PC-9 (cell line): ENCODE results near the gene STC2. TPM values are rescaled to one million over a fixed set of nuclear protein-coding genes. Genes with fewer than 3 reads are reported as not detected.
A peak's percentile ranks its signal among the peaks of the same experiment; 100 is the strongest.

Experiments used
- BruUV-seq: library from RNA; stranded (reverse); fragments of 400-500 nt; replicated peaks from 2 replicates; lab custom pipeline; 2021; lab: Mats Ljungman, UMichigan
- CTCF ChIA-PET: fragments of 300-600 bp; sonication (Branson Sonifier 250); formaldehyde crosslinking; loops from one replicate; lab custom pipeline; 2022; ENCODE audit warnings: antibody characterized with exemption; lab: Charles Lee
- POLR2A ChIA-PET: fragments of 300-600 bp; sonication (Branson Sonifier 250); formaldehyde crosslinking; loops from one replicate; lab custom pipeline; 2022; ENCODE audit warnings: antibody characterized with exemption; ENCODE audit not compliant: unreplicated experiment; lab: Charles Lee
- DNase-seq, 2 experiments: peaks; one replicate each; pipeline versions ENCODE4 v3.0.0 to v3.0.0-alpha.2; 2015 to 2022; ENCODE audit warnings: mixed read lengths in 1 of 2
- H2AFZ ChIP-seq: fragments of 200-600 bp; sonication (generic); 2 replicates; pipeline ENCODE4 v1.8.1; 2017; ENCODE audit warnings: antibody characterized with exemption
- H3F3A ChIP-seq: fragments of 200-600 bp; sonication (generic); 2 replicates; pipeline ENCODE4 v1.8.1; 2017; ENCODE audit warnings: antibody characterized with exemption, mild to moderate bottlenecking, low read depth; ENCODE audit not compliant: insufficient read depth
- H3K27ac ChIP-seq: fragments of 200-600 bp; sonication (generic); 2 replicates; pipeline ENCODE4 v1.6.1; 2016; ENCODE audit warnings: mixed run types
- H3K27me3 ChIP-seq: fragments of 200-600 bp; sonication (generic); 2 replicates; pipeline ENCODE4 v1.6.1; 2016; ENCODE audit warnings: low read depth, mixed run types; ENCODE audit not compliant: insufficient read depth
- H3K36me3 ChIP-seq: fragments of 200-600 bp; sonication (generic); 2 replicates; pipeline ENCODE4 v1.6.1; 2016; ENCODE audit warnings: low read depth, mixed run types
- H3K4me1 ChIP-seq: fragments of 200-600 bp; sonication (generic); replicated peaks from 2 replicates; pipeline ENCODE4 v1.6.1; 2016; ENCODE audit warnings: mixed run types; ENCODE audit not compliant: insufficient read depth
- H3K4me2 ChIP-seq: fragments of 200-600 bp; sonication (generic); 2 replicates; pipeline ENCODE4 v1.6.1; 2017; ENCODE audit warnings: mixed run types
- H3K4me3 ChIP-seq: fragments of 200-600 bp; sonication (generic); 2 replicates; pipeline ENCODE4 v1.6.1; 2016; ENCODE audit warnings: mixed run types
- H3K79me2 ChIP-seq: fragments of 200-600 bp; sonication (generic); 2 replicates; pipeline ENCODE4 v1.6.1; 2017; ENCODE audit warnings: low read depth, mixed run types
- H3K9me2 ChIP-seq: fragments of 200-600 bp; sonication (generic); 2 replicates; pipeline ENCODE4 v1.8.1; 2017; ENCODE audit warnings: mild to moderate bottlenecking; ENCODE audit not compliant: insufficient read depth
- H3K9me3 ChIP-seq: fragments of 200-600 bp; sonication (generic); 2 replicates; pipeline ENCODE4 v1.8.1; 2016; ENCODE audit warnings: low read depth; ENCODE audit not compliant: insufficient read depth
- H4K20me1 ChIP-seq: fragments of 200-600 bp; sonication (generic); 2 replicates; pipeline ENCODE4 v1.8.1; 2017; ENCODE audit not compliant: insufficient read depth
- EZH2 ChIP-seq: fragments of 200-600 bp; sonication (generic); IDR thresholded peaks from 2 replicates; pipeline ENCODE4 v1.8.0; 2017; ENCODE audit warnings: antibody characterized with exemption, low read depth
- intact Hi-C: fragments of 100-400 bp; cut with micrococcal nuclease; formaldehyde crosslinking; loops from one replicate; pipeline ENCODE4 v1.10.0; 2022; ENCODE audit not compliant: unreplicated experiment
- total RNA-seq: library from RNA; stranded (reverse); gene quantifications from 2 replicates; pipeline ENCODE4 v1.2.3, GENCODE V29; 2021
- TF ChIP-seq, protein P1 (sequence below): fragments of 200-600 bp; sonication (generic); conservative IDR thresholded peaks from 2 replicates; pipeline ENCODE4 v1.6.1; 2017; ENCODE audit warnings: mixed run types, antibody characterized with exemption, mild to moderate bottlenecking, moderate library complexity

The STC2 gene
- total RNA-seq, 1 experiment from 2014 or later, result 63.5 TPM

DNA sequence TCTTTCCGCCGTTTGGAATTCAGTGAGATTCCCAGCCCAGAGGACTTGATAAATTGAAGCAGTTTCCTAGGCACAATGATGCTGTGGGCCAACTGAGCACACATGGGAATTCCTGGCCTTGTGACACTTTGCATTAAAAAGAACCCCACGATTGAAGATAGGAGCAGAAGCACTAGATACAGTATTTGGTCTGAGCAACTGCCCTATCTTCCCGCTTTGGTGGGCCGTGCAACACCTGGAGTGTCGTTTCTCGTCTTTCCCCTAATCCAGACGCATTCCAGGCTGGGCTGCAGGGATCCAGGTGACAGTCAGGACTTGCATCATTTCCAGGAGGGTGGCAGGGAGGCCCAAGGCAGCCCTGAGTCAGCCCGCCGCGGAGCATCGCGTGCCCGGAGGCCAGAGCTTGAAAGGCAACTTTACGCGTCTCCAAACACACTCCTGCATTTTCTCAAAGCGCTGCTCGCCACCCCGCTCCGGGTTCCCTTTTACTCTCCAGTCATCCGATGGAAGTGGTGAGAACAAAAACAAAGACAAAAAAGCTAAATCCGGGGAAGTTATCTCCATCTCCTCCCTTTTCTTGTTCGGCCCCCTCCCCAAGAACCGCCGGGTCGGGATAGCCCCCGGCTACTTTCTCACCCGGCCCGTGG lies 753 bp upstream of the STC2 start:
- intact Hi-C loops, result loop anchor here (1.0 to 10.0 kb wide), 10 partner anchors 25 to 558 kb away; partner anchors contain the start of genes ATP6V0E1, BOD1 and CPEB4
- ChIA-PET CTCF (interaction anchor here (0.5 to 0.7 kb wide), 5 partner anchors 26 to 990 kb away, joined by 3 to 4 read pairs (median 3); no protein-coding TSS in a partner anchor), POLR2A (interaction anchor here (0.6 to 1.4 kb wide), 3 partner anchors 23 to 872 kb away, joined by 3 to 8 read pairs (median 4); no protein-coding TSS in a partner anchor)

GRCh38 chr5:173327084-173327947 lies 898 bp downstream of the STC2 start:
- intact Hi-C loops, result loop anchor here (5.0 to 10.0 kb wide), 5 partner anchors 287 to 560 kb away; partner anchors contain the start of genes ATP6V0E1, BOD1 and CPEB4
- BruUV-seq, result TSS peak; percentile 22
- Histone ChIP-seq H3K9me3 (no peaks in the 10 kb centered on the region), H3K4me1 (peaks cover 36% of the 10 kb centered on the region), H3K9me2 (no peaks in the 10 kb centered on the region), H3K27ac (peak overlapping the region; percentile 100), H3F3A (peaks cover 62% of the 10 kb centered on the region), H3K4me3 (peak overlapping the region; percentile 72), H4K20me1 (peaks cover 38% of the 10 kb centered on the region), H3K36me3 (peaks cover 49% of the 10 kb centered on the region), H2AFZ (no peak overlapping the region), H3K27me3 (no peaks in the 10 kb centered on the region), H3K4me2 (peak overlapping the region; percentile 96), H3K79me2 (peaks cover 70% of the 10 kb centered on the region)
- CTCF ChIA-PET, result interaction anchor here (1.9 kb wide), 1 partner anchor 33 kb away, joined by 5 read pairs; no protein-coding TSS in a partner anchor
- POLR2A ChIA-PET, result interaction anchor here (1.4 kb wide), 1 partner anchor 25 kb away, joined by 8 read pairs; no protein-coding TSS in a partner anchor
- no peak for TF ChIP-seq EZH2
- TF ChIP-seq, protein P1, sequence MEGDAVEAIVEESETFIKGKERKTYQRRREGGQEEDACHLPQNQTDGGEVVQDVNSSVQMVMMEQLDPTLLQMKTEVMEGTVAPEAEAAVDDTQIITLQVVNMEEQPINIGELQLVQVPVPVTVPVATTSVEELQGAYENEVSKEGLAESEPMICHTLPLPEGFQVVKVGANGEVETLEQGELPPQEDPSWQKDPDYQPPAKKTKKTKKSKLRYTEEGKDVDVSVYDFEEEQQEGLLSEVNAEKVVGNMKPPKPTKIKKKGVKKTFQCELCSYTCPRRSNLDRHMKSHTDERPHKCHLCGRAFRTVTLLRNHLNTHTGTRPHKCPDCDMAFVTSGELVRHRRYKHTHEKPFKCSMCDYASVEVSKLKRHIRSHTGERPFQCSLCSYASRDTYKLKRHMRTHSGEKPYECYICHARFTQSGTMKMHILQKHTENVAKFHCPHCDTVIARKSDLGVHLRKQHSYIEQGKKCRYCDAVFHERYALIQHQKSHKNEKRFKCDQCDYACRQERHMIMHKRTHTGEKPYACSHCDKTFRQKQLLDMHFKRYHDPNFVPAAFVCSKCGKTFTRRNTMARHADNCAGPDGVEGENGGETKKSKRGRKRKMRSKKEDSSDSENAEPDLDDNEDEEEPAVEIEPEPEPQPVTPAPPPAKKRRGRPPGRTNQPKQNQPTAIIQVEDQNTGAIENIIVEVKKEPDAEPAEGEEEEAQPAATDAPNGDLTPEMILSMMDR, result no peak
- peak in 1 of 2 experiments; percentile 31 for DNase-seq

More for the DNA sequence above, 753 bp upstream of the STC2 start:
- BruUV-seq, result TSS peak; percentile 90
- H3K9me3 ChIP-seq, result no peaks in the 10 kb centered on the region
- H3K4me1 ChIP-seq, result peaks cover 51% of the 10 kb centered on the region
- peaks cover 32% of the 10 kb centered on the region for H3K36me3 ChIP-seq
- H3K27me3 ChIP-seq, result no peaks in the 10 kb centered on the region
- H3K4me2 ChIP-seq, result peak overlapping the region; percentile 96
- peak overlapping the region; percentile 100 for H3K27ac ChIP-seq
- TF ChIP-seq EZH2, result no peak
- TF ChIP-seq, protein P1, result no peak
- peaks cover 60% of the 10 kb centered on the region for H3F3A ChIP-seq
- peaks cover 54% of the 10 kb centered on the region for H3K79me2 ChIP-seq
- 0 out of 2 replicates have a peak overlapping the region, but pooled peaks have one; percentile 22 for H2AFZ ChIP-seq
- H4K20me1 ChIP-seq, result peaks cover 25% of the 10 kb centered on the region
- H3K4me3 ChIP-seq, result peak overlapping the region; percentile 72
- peak; percentile 85 to 90 for DNase-seq
- H3K9me2 ChIP-seq, result no peaks in the 10 kb centered on the region

DNA sequence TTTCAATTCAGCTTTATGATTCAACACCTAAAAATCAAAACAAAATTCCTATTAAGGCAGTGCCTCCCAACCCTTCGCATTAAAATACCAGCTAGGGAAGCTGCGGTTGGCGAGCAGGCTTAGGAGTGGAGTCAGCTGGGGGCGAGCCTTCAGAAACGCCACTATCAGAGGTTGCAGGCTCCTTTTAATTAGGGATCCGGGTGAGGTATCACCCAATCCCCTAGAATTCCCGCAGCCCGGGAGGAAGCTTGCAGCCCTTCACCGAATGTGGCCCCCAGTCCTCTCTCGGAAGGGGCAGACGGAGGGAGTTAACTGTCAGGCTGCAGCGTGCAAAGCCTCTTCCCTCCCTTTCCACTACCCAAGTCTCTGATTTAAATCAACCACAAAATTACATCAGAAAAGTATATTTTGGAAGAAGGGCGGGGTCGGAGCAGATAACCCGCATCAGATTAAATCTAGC lies 1.7 kb downstream of the STC2 start:
- Histone ChIP-seq H3K27ac (peak overlapping the region; percentile 100), H4K20me1 (peaks cover 45% of the 10 kb centered on the region), H3K4me2 (peak overlapping the region; percentile 96), H3K4me3 (peak overlapping the region; percentile 72), H2AFZ (no peak overlapping the region), H3K27me3 (no peaks in the 10 kb centered on the region), H3K36me3 (peaks cover 57% of the 10 kb centered on the region), H3K9me2 (no peaks in the 10 kb centered on the region), H3K79me2 (peaks cover 74% of the 10 kb centered on the region), H3F3A (peaks cover 69% of the 10 kb centered on the region), H3K4me1 (peaks cover 32% of the 10 kb centered on the region), H3K9me3 (no peaks in the 10 kb centered on the region)
- ChIA-PET POLR2A (no interaction called here), CTCF (interaction anchor here (1.9 kb wide), 1 partner anchor 32 kb away, joined by 5 read pairs; no protein-coding TSS in a partner anchor)
- intact Hi-C loops, result loop anchor here (5.0 to 10.0 kb wide), 5 partner anchors 288 to 561 kb away; partner anchors contain the start of genes ATP6V0E1, BOD1 and CPEB4
- peak; percentile 51 to 82 for DNase-seq
- TF ChIP-seq, protein P1, result no peak
- TF ChIP-seq EZH2, result no peak
- no TSS peak for BruUV-seq
